ENCODE measurements around the gene CRYZ. TPM values are rescaled to one million over a fixed set of nuclear protein-coding genes. Genes with fewer than 3 reads are reported as not detected.

CRYZ gene
- total RNA-seq: 10 to 100 TPM; 26.6 to 58.4 (median 45.3) TPM
- polyA plus RNA-seq: 10 to 100 TPM; 16.1 to 18.5 TPM
- long read RNA-seq, donor 1, transcript CRYZ-201 (9 exons, 1,888 nt): major isoform, 34 of 45 reads
- long read RNA-seq, donor 1, transcript CRYZ-205 (10 exons, 2,301 nt): minor isoform, 5 of 45 reads
- long read RNA-seq, donor 1, partial matches to known transcripts: 1 of 45 reads
- long read RNA-seq, donor 1, other reads (novel, unspliced or antisense): 5 of 45 reads
- long read RNA-seq, donor 2, transcript CRYZ-201 (9 exons, 1,888 nt): major isoform, 27 of 33 reads
- long read RNA-seq, donor 2, partial matches to known transcripts: 1 of 33 reads
- long read RNA-seq, donor 2, other reads (novel, unspliced or antisense): 3 of 33 reads
- long read RNA-seq, donor 3, transcript CRYZ-201 (9 exons, 1,888 nt): major isoform, 64 of 80 reads
- long read RNA-seq, donor 3, transcript CRYZ-205 (10 exons, 2,301 nt): minor isoform, 6 of 80 reads
- long read RNA-seq, donor 3, partial matches to known transcripts: 3 of 80 reads
- long read RNA-seq, donor 3, other reads (novel, unspliced or antisense): 5 of 80 reads

DNA sequence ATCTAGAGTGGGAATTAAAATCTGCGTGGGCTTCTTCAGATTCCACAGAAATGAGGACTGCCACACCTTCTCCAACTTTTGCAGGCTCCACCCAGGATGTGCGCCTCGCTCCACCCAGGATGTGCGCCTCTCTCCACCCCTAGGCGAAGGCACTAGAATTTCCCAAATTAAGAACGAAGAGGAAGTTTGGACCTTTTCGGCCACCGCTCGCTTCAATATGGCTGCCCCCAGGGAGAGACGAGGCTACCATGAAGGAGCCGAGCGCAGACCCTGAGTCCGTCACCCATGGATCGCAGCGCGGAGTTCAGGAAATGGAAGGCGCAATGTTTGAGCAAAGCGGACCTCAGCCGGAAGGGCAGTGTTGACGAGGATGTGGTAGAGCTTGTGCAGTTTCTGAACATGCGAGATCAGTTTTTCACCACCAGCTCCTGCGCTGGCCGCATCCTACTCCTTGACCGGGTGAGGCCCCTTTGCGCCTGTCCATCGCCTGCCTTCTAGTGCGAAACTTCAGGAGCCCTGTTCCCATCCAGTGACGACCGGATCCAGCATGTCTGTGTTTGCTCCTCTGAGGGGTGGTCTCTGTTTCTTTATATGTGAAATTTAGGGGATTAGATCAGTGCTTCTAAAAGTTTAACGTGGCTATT, at the start of gene CRYZ, which contains the start of gene TYW3:
TSS of gene CRYZ (minus strand) at position 91 of the 644 bp plus-strand sequence. CDS start 8,229 bp downstream, outside the sequence.
TSS of gene TYW3 (plus strand) at position 193 of the 644 bp plus-strand sequence. CDS start at position 286, 93 bp downstream.
- Histone ChIP-seq H3K36me3 (peaks cover 0 to 25% (median 13%) of the 10 kb centered on the region in 9 donors), H3K27ac (peak within 1 kb of the TSS; percentile 57 to 92 (median 88)), H3K4me3 (peak within 1 kb of the TSS; percentile 62 to 80 (median 76)), H3K27me3 (no peaks in the 10 kb centered on the region), H3K4me1 (peaks cover 2 to 56% (median 34%) of the 10 kb centered on the region in 9 donors), H3K9me3 (no peaks in the 10 kb centered on the region)
- ATAC-seq (peak; percentile 96 to 99 (median 98)), DNase-seq (peak; percentile 87 to 96)
- intact Hi-C loops (cut with DNase I): no loop called here
- WGBS, 2 donors: 1 to 4% methylated on average over 30 of the region's 30 CpGs
- TF ChIP-seq, protein P1, sequence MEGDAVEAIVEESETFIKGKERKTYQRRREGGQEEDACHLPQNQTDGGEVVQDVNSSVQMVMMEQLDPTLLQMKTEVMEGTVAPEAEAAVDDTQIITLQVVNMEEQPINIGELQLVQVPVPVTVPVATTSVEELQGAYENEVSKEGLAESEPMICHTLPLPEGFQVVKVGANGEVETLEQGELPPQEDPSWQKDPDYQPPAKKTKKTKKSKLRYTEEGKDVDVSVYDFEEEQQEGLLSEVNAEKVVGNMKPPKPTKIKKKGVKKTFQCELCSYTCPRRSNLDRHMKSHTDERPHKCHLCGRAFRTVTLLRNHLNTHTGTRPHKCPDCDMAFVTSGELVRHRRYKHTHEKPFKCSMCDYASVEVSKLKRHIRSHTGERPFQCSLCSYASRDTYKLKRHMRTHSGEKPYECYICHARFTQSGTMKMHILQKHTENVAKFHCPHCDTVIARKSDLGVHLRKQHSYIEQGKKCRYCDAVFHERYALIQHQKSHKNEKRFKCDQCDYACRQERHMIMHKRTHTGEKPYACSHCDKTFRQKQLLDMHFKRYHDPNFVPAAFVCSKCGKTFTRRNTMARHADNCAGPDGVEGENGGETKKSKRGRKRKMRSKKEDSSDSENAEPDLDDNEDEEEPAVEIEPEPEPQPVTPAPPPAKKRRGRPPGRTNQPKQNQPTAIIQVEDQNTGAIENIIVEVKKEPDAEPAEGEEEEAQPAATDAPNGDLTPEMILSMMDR (IDR thresholded peaks at IDR 0.05): no peak

DNA sequence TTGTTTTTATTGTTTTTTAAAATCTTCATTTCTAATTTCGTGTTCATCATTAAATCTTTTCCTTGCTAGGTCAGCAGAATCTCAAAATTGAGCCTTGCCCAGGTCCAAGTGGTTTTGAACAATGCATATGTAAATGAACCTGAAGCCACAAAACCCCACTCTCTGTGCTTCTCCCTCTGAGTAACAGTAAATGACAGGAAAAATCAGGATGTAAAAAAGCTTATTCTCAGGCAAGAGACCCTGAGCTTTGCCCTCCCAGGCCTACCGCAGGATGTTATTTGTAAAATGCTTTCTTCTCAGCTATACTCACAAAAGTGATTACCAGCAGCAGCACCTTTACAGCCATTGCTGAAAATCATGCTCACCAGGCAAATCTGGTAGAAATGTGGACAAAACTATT, 47.7 kb upstream of the CRYZ start:
- DNase-seq (no peak), ATAC-seq (no peak)
- no peak overlapping the region for H3K4me3 ChIP-seq
- no peaks in the 10 kb centered on the region for H3K36me3 ChIP-seq
- no peaks in the 10 kb centered on the region for H3K4me1 ChIP-seq
- peaks cover 0 to 42% (median 7%) of the 10 kb centered on the region in 7 donors for H3K27me3 ChIP-seq
- H3K9me3 ChIP-seq: no peaks in the 10 kb centered on the region
- intact Hi-C loops (cut with DNase I): no loop called here
- TF ChIP-seq, protein P1 (IDR thresholded peaks at IDR 0.05): no peak
- no peak overlapping the region for H3K27ac ChIP-seq
- 57 to 58% methylated on average over 2 of the region's 2 CpGs for WGBS, 2 donors

DNA sequence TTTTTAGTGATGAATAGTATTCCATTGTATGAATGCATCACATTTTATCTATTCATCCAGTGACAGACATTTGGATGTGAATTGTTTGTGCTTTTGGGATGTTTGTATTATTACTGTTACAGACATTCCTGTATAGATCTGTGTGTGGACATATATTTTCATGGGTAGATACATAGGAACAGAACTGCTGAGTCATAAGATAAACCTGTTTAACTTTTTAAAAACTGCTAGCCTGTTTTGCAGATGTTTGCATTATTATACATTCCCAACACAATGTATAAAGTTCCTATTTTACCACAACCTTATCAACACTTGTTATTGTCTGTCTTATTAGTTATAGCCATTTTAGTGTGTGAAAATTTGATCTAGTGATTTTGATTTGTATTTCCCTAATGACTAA, 46.9 kb upstream of the CRYZ start:
- Histone ChIP-seq H3K9me3 (no peaks in the 10 kb centered on the region), H3K27me3 (peaks cover 0 to 50% (median 16%) of the 10 kb centered on the region in 7 donors), H3K4me3 (no peak overlapping the region), H3K27ac (no peak overlapping the region), H3K4me1 (no peaks in the 10 kb centered on the region), H3K36me3 (no peaks in the 10 kb centered on the region)
- intact Hi-C loops (cut with DNase I): loop anchor here in 1 of 10 donors (10.0 kb wide), 1 partner anchor 425 kb away; no protein-coding TSS in a partner anchor
- no peak for DNase-seq
- ATAC-seq: no peak
- TF ChIP-seq, protein P1 (IDR thresholded peaks at IDR 0.05): no peak

DNA sequence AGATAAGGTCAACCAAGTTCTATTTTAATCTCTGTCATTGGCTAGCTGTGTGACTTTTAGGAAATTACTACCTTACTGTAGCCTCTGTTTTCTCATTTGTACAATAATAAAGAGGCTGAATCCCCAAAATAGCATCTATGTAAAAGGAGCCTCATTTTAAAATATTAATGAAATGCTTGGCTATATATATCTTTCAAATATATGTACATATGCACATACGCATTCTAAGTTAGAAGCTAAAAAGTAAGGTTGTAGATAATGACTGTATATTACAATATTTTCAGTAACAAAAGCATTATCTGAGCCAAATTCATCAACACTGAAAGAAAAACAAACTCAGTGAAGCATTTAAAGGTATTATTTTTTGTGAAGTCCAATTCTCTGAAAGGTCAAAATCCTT, 44.7 kb upstream of the CRYZ start:
- no peak for DNase-seq
- 92 to 93% methylated on average over 1 of the region's 1 CpG for WGBS, 2 donors
- intact Hi-C loops (cut with DNase I): loop anchor here in 1 of 10 donors (10.0 kb wide), 1 partner anchor 427 kb away; no protein-coding TSS in a partner anchor
- Histone ChIP-seq H3K36me3 (no peaks in the 10 kb centered on the region), H3K4me3 (no peak overlapping the region), H3K27ac (no peak overlapping the region), H3K27me3 (peaks cover 0 to 62% (median 16%) of the 10 kb centered on the region in 7 donors), H3K4me1 (no peaks in the 10 kb centered on the region), H3K9me3 (no peaks in the 10 kb centered on the region)
- TF ChIP-seq, protein P1 (IDR thresholded peaks at IDR 0.05): no peak
- no peak for ATAC-seq

Data from heart right ventricle (tissue), 16 donors.